ENCODE results near the gene APBA2.

- TF ChIP-seq CTCF (IDR thresholded peaks at IDR 0.05) (no peak), POLR2A (IDR thresholded peaks at IDR 0.05) (no peak), POLR2AphosphoS5 (IDR thresholded peaks at IDR 0.05) (no peak)
These were observed 57.4 kb downstream of the APBA2 start for GRCh38 chr15:28943146-28943545.

All from stomach (tissue), 4 donors.